HCT116 (cell line): ENCODE measurements around the gene MAP9. TPM values are rescaled to one million over a fixed set of nuclear protein-coding genes. Genes with fewer than 3 reads are reported as not detected.

Source experiments
- ATAC-seq: fragments of 200-7000 bp; cut with Tn5 transposase; 2 replicates; pipeline ENCODE4 v1.9.1; 2020; ENCODE audit warnings: mild to moderate bottlenecking, moderate library complexity
- BruUV-seq: library from RNA; stranded (reverse); fragments of 400-500 nt; replicated peaks from 2 replicates; lab custom pipeline; 2021; lab: Mats Ljungman, UMichigan
- CTCF ChIA-PET: fragments of 300-600 bp; sonication (Branson Sonifier 250); formaldehyde crosslinking; loops from one replicate; lab custom pipeline; 2021; ENCODE audit warnings: antibody characterized with exemption; lab: Charles Lee
- POLR2A ChIA-PET: fragments of 300-600, 350-600 bp; sonication (Branson Sonifier 250); formaldehyde crosslinking; loops from one replicate; lab custom pipeline; 2021; ENCODE audit warnings: antibody characterized with exemption; lab: Charles Lee
- RAD21 ChIA-PET, 2 experiments: fragments of 300-600 bp; sonication (Branson Sonifier 250); formaldehyde crosslinking; loops; one replicate each; lab custom pipeline; 2023; ENCODE audit warnings: low total read pairs in 2 of 2; ENCODE audit not compliant: uncharacterized antibody in 2 of 2, unreplicated experiment in 2 of 2, low non-redundant PET in 1 of 2; lab: Charles Lee
- DNase-seq: peaks from one replicate; pipeline ENCODE4 v3.0.0-alpha.2; 2010; ENCODE audit warnings: low read depth, low spot score
- H2AFZ ChIP-seq: fragments of 200-600 bp; shearing (Covaris generic), sonication (generic); 2 replicates; pipeline ENCODE4 v1.6.1; 2017; ENCODE audit warnings: low read depth, mixed run types, mixed read lengths, antibody characterized with exemption, low read length; ENCODE audit not compliant: poor library complexity, severe bottlenecking
- H3K27ac ChIP-seq: 2 replicates; pipeline ENCODE4 v1.5.1; 2012; ENCODE audit warnings: low read depth, low read length
- H3K27me3 ChIP-seq: fragments of 200-600 bp; sonication (generic); 2 replicates; pipeline ENCODE4 v1.6.1; 2016; ENCODE audit warnings: mixed run types, low read length, mixed read lengths; ENCODE audit not compliant: insufficient read depth
- H3K36me3 ChIP-seq, 2 experiments: fragments of 200-500 bp in 1 of 2; fragments of 200-600 bp in 1 of 2; sonication (Bioruptor generic) in 1 of 2; sonication (generic) in 1 of 2; 2 replicates each; pipeline versions ENCODE4 v1.5.1 to v1.6.1; 2014 to 2016; ENCODE audit warnings: low read length in 2 of 2, inconsistent platforms in 1 of 2, mixed read lengths in 1 of 2, mixed run types in 1 of 2; ENCODE audit not compliant: insufficient read depth in 2 of 2, control insufficient read depth in 1 of 2
- H3K4me1 ChIP-seq, 2 experiments: fragments of 200-600 bp in 1 of 2; sonication (generic) in 1 of 2; 2 replicates each; pipeline versions ENCODE4 v1.5.1 to v1.6.1; 2012 to 2017; ENCODE audit warnings: low read length in 2 of 2, inconsistent platforms in 1 of 2, mild to moderate bottlenecking in 1 of 2, mixed read lengths in 1 of 2, mixed run types in 1 of 2, moderate library complexity in 1 of 2; ENCODE audit not compliant: insufficient read depth in 2 of 2, control insufficient read depth in 1 of 2
- H3K4me2 ChIP-seq: fragments of 200-600 bp; sonication (generic); 2 replicates; pipeline ENCODE4 v1.6.1; 2017; ENCODE audit warnings: mixed run types, low read length, mixed read lengths
- H3K4me3 ChIP-seq, 2 experiments: fragments of 200-600 bp in 1 of 2; sonication (generic) in 1 of 2; replicated peaks in 1 of 2; 2 replicates each; pipeline ENCODE4 v1.5.1; 2011 to 2016; ENCODE audit warnings: low read length in 2 of 2, control low read depth in 1 of 2, low read depth in 1 of 2, mild to moderate bottlenecking in 1 of 2, mixed read lengths in 1 of 2, mixed run types in 1 of 2
- H3K79me2 ChIP-seq: fragments of 200-600 bp; sonication (generic); 2 replicates; pipeline ENCODE4 v1.6.1; 2017; ENCODE audit warnings: mild to moderate bottlenecking, mixed run types, low read length, moderate library complexity, mixed read lengths; ENCODE audit not compliant: insufficient read depth
- H3K9ac ChIP-seq: fragments of 200-600 bp; sonication (generic); 2 replicates; pipeline ENCODE4 v1.6.1; 2016; ENCODE audit warnings: low read length, mixed read lengths
- H3K9me2 ChIP-seq: fragments of 200-600 bp; sonication (generic), shearing (Covaris generic); 2 replicates; pipeline ENCODE4 v1.6.1; 2017; ENCODE audit warnings: mixed run types, mild to moderate bottlenecking, moderate library complexity; ENCODE audit not compliant: insufficient read depth
- H3K9me3 ChIP-seq, 2 experiments: fragments of 200-500 bp in 1 of 2; fragments of 200-600 bp in 1 of 2; sonication (Bioruptor generic) in 1 of 2; sonication (generic) in 1 of 2; 2 replicates each; pipeline ENCODE4 v1.6.1; 2014 to 2017; ENCODE audit warnings: low read length in 2 of 2, mixed read lengths in 2 of 2, inconsistent platforms in 1 of 2, low read depth in 1 of 2, mild to moderate bottlenecking in 1 of 2, mixed run types in 1 of 2, moderate library complexity in 1 of 2; ENCODE audit not compliant: control insufficient read depth in 1 of 2, insufficient read depth in 1 of 2
- H4K20me1 ChIP-seq: fragments of 200-600 bp; sonication (generic), shearing (Covaris generic); 2 replicates; pipeline ENCODE4 v1.6.1; 2017; ENCODE audit warnings: mixed run types, mild to moderate bottlenecking, moderate library complexity; ENCODE audit not compliant: insufficient read depth
- CBX3 ChIP-seq: IDR thresholded peaks from 2 replicates; pipeline ENCODE4 v1.6.1; 2012; ENCODE audit warnings: low read depth
- CEBPB ChIP-seq: IDR thresholded peaks from 2 replicates; pipeline ENCODE4 v1.6.1; 2012; ENCODE audit warnings: low read depth
- CTCF ChIP-seq, 3 experiments: fragments of 200-600 bp in 1 of 3; sonication (generic) in 1 of 3; IDR thresholded peaks in 2 of 3; conservative IDR thresholded peaks in 1 of 3; 2 replicates each; pipeline ENCODE4 v1.5.1; 2012 to 2017; ENCODE audit warnings: low read depth in 2 of 3, low read length in 2 of 3, antibody characterized with exemption in 1 of 3, borderline replicate concordance in 1 of 3, control low read depth in 1 of 3, mild to moderate bottlenecking in 1 of 3, mixed read lengths in 1 of 3, mixed run types in 1 of 3, moderate library complexity in 1 of 3; ENCODE audit not compliant: insufficient read depth in 1 of 3
- ELF1 ChIP-seq: IDR thresholded peaks from 2 replicates; pipeline ENCODE4 v1.6.1; 2012; ENCODE audit warnings: low read depth, borderline replicate concordance
- EZH2 ChIP-seq: fragments of 200-600 bp; sonication (generic); IDR thresholded peaks from 2 replicates; pipeline ENCODE4 v1.6.1; 2017; ENCODE audit warnings: antibody characterized with exemption, mixed run types
- EZH2phosphoT487 ChIP-seq: fragments of 200-600 bp; IDR thresholded peaks from 2 replicates; pipeline ENCODE4 v1.6.1; 2018; ENCODE audit warnings: antibody characterized with exemption, borderline replicate concordance
- FOSL1 ChIP-seq: IDR thresholded peaks from 2 replicates; pipeline ENCODE4 v1.6.1; 2012; ENCODE audit warnings: low read depth
- JUND ChIP-seq: IDR thresholded peaks from 2 replicates; pipeline ENCODE4 v1.6.1; 2012
- MAX ChIP-seq: IDR thresholded peaks from 2 replicates; pipeline ENCODE4 v1.6.1; 2012
- POLR2A ChIP-seq: IDR thresholded peaks from 2 replicates; pipeline ENCODE4 v1.7.0; 2011; ENCODE audit warnings: borderline replicate concordance; ENCODE audit not compliant: insufficient read depth, insufficient read length; ENCODE audit errors: extremely low read depth
- RAD21 ChIP-seq: IDR thresholded peaks from 2 replicates; pipeline ENCODE4 v1.6.1; 2012; ENCODE audit warnings: low read depth, mild to moderate bottlenecking
- REST ChIP-seq: IDR thresholded peaks from 2 replicates; pipeline ENCODE4 v1.6.1; 2012; ENCODE audit warnings: low read depth
- SIN3A ChIP-seq: IDR thresholded peaks from 2 replicates; pipeline ENCODE4 v1.6.1; 2012; ENCODE audit warnings: low read depth
- SP1 ChIP-seq: IDR thresholded peaks from 2 replicates; pipeline ENCODE4 v1.6.1; 2012; ENCODE audit warnings: low read depth
- SRF ChIP-seq: IDR thresholded peaks from 2 replicates; pipeline ENCODE4 v1.6.1; 2012; ENCODE audit warnings: low read depth
- TCF7L2 ChIP-seq: IDR thresholded peaks from 2 replicates; pipeline ENCODE4 v1.7.0; 2011; ENCODE audit warnings: borderline replicate concordance, inconsistent platforms; ENCODE audit not compliant: insufficient read depth, insufficient read length; ENCODE audit errors: extremely low read depth
- YY1 ChIP-seq: IDR thresholded peaks from 2 replicates; pipeline ENCODE4 v1.6.1; 2011; ENCODE audit warnings: low read length, low read depth, moderate library complexity, mild to moderate bottlenecking; ENCODE audit not compliant: insufficient replicate concordance; ENCODE audit errors: extremely low read depth
- ZFX ChIP-seq: fragments of 450-650 bp; IDR thresholded peaks from 2 replicates; pipeline ENCODE4 v1.6.1; 2017
- ZNF274 ChIP-seq: fragments of 200-500 bp; sonication (Bioruptor generic); IDR thresholded peaks from 2 replicates; pipeline ENCODE4 v1.6.1; 2014; ENCODE audit warnings: mild to moderate bottlenecking, low read depth, low read length, inconsistent platforms
- intact Hi-C: fragments of 100-400 bp; cut with micrococcal nuclease; formaldehyde crosslinking; loops from 2 replicates; pipeline ENCODE4 v1.10.0; 2022
- total RNA-seq: library from RNA; stranded (reverse); gene quantifications from one replicate; pipeline ENCODE4 v1.2.1, GENCODE V29; 2021; ENCODE audit not compliant: unreplicated experiment

MAP9 gene
- total RNA-seq, 1 experiment from 2014 or later = 0.32 TPM

DNA sequence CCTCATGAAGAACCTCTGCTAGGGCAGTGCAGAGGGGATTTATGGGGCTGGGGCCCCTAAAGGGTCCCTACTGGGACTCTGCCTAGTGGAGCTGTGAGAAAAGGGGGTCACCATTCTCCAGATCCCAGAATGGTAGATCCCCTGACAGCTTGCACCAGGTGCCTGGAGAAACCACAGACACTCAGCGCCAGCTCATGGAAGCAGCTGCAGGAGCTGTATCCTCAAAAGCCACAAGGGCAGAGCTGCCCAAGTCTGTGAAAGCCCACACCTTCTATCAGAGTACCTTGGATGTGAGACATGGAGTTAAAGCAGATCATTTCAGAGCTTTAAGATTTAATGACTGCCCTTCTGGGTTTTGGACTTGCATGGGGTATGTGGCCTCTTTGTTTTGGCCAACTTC is 38.6 kb downstream of the MAP9 start (continued):
- TF ChIP-seq FOSL1 = no peak
- no peak for TF ChIP-seq RAD21
- no peak for TF ChIP-seq SIN3A
- no peak for TF ChIP-seq CBX3
- TF ChIP-seq CEBPB = no peak

DNA sequence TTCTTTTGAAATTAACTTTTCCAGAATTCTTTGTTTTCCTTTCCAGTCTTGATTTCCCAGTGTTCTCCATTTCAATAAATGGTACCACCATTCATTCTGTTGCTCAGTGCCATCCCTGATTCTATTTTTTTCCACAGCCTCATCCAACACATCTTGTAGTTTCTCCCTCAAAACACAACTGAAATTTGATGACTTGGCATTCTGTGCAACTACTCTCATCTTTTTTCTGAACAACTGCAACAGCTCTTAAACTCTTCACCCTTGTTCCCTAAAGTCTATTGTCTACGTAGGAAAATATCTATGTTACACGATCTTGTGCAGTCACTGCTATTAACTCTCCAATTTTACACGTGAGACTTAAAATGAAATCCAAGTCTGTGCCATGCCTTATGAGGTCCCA is 40.5 kb downstream of the MAP9 start:
- no TSS peak for BruUV-seq
- no peak for TF ChIP-seq REST
- TF ChIP-seq RAD21 = no peak
- no peak for TF ChIP-seq ELF1
- TF ChIP-seq CEBPB = no peak
- TF ChIP-seq YY1 = no peak
- TF ChIP-seq SP1 = no peak
- TF ChIP-seq POLR2A = no peak
- TF ChIP-seq ZNF274 = no peak
- TF ChIP-seq SRF = no peak
- TF ChIP-seq FOSL1 = no peak
- TF ChIP-seq MAX = no peak
- no peak for TF ChIP-seq ZFX
- no peak for TF ChIP-seq CTCF (IDR thresholded peaks at IDR 0.05 in 2 of 3, conservative IDR thresholded peaks at IDR 0.05 in 1 of 3; ENCODE audit: borderline replicate concordance in 1 of 3, insufficient read depth in 1 of 3, low read depth in 2 of 3, low read length in 2 of 3)
- no peak for TF ChIP-seq TCF7L2
- TF ChIP-seq EZH2phosphoT487 = no peak
- no peak for TF ChIP-seq EZH2
- TF ChIP-seq CBX3 = no peak
- TF ChIP-seq JUND = no peak
- TF ChIP-seq, all 23 proteins: peak for 0
- ATAC-seq = no peak

More for the DNA sequence above, 40.5 kb downstream of the MAP9 start:
- Histone ChIP-seq H4K20me1 (no peaks in the 10 kb centered on the region), H3K9me3 (no peaks in the 10 kb centered on the region), H3K4me3 (no peak overlapping the region), H3K4me2 (no peak overlapping the region), H2AFZ (no peak overlapping the region), H3K79me2 (no peaks in the 10 kb centered on the region), H3K27me3 (no peaks in the 10 kb centered on the region), H3K9me2 (no peaks in the 10 kb centered on the region), H3K27ac (no peak overlapping the region), H3K36me3 (no peaks in the 10 kb centered on the region), H3K4me1 (peaks cover 0 to 6% of the 10 kb centered on the region in 2 experiments; a peak in 1 of 4 replicates), H3K9ac (no peak overlapping the region)
- ChIA-PET POLR2A (no interaction called here), RAD21 (no interaction called here), CTCF (no interaction called here)
- intact Hi-C loops = no loop called here
- DNase-seq = no peak
